T-helper 1 cell treated with Interleukin-12 subunit alpha and Interleukin-12 subunit beta and Interleukin-4 antibody, amounts not matched to agents 30 μg/mL and 1 μg/mL, for 36 hours (primary cell): Measurements from ENCODE around the gene MAGI2.
"Not testable (repeated sequence)": the region's sequence is repeated elsewhere in the genome, so short reads cannot be mapped to it uniquely, and the experiment has no call there.

Experiments
- H3K27ac Mint-ChIP-seq: one replicate; pipeline ENCODE4 v1.8.0; 2021; ENCODE audit warnings: mild to moderate bottlenecking, mixed read lengths
- H3K27me3 Mint-ChIP-seq: one replicate; pipeline ENCODE4 v1.8.0; 2021; ENCODE audit warnings: low read depth, mixed read lengths
- H3K36me3 Mint-ChIP-seq: one replicate; pipeline ENCODE4 v1.8.0; 2021; ENCODE audit warnings: low read depth, mixed read lengths
- H3K4me1 Mint-ChIP-seq: one replicate; pipeline ENCODE4 v1.8.0; 2021; ENCODE audit warnings: low read depth, mixed read lengths
- H3K4me3 Mint-ChIP-seq: one replicate; pipeline ENCODE4 v1.8.0; 2021; ENCODE audit warnings: mild to moderate bottlenecking, moderate library complexity, mixed read lengths
- H3K9me3 Mint-ChIP-seq: one replicate; pipeline ENCODE4 v1.8.0; 2021; ENCODE audit warnings: mixed read lengths

The MAGI2 gene

DNA sequence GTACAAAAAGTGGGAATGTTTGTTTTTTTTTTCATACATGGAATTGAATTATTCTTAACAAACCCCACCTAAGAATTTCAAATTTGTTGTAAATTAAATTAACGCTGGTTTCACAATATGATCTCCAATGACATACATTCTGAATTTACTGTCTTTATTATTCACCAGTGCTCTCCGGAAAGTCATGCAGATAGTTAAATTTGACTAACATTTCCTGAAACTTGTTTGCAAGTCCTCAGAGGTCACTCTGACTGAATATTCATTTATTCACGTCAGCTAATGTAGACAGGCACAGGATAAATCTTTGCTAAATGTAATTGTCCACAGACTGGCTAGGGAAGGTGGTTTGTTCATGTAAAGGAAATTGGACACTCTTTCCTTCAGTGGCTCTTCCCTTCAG lies 924.5 kb downstream of the MAGI2 start:
- Mint-ChIP-seq H3K4me3 (no peak overlapping the region), H3K36me3 (no peaks in the 10 kb centered on the region), H3K27ac (no peak overlapping the region), H3K4me1 (no peaks in the 10 kb centered on the region), H3K9me3 (no peaks in the 10 kb centered on the region), H3K27me3 (no peaks in the 10 kb centered on the region)

DNA sequence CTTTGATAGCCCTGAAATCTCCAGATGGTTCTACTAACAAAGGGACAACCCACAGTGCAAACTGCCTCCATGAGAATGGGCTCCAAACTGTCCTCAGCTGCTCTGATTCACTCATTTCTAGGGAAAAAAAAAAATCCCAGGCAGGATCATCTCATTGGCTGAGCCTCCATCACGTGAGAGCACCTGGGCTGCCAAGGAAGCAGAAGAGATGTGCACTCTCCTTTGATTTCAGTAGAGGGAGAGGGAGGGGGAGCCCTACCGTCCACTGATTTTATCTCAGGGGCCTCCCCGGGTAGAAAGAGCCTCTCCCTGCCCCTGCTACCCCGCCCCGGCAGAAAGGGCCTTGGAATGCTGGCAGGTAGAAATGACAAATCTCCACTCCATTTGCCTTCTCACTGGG lies 929.5 kb downstream of the MAGI2 start:
- no peak overlapping the region for H3K4me3 Mint-ChIP-seq
- no peaks in the 10 kb centered on the region for H3K4me1 Mint-ChIP-seq
- H3K27ac Mint-ChIP-seq: no peak overlapping the region
- H3K9me3 Mint-ChIP-seq: no peaks in the 10 kb centered on the region
- H3K36me3 Mint-ChIP-seq: no peaks in the 10 kb centered on the region
- H3K27me3 Mint-ChIP-seq: no peaks in the 10 kb centered on the region

DNA sequence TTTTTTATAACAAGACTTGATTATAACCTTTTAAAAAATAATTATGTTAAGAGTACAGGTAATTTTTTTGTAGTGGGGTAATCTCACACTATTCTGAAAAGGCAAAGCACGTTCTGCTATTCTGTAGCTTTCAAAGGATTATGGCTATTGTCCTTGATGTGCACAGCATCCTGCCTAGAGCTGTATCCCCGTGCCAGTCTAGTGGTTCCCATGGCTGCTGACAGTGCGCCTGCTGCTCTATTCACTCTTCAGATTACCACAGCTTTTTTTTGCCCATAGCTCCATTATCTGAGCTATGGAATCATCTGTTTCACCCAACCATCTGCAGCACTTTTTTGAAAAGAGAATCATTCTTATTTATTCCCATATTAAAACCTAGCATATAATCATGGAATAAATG lies 931.5 kb downstream of the MAGI2 start:
- H3K27ac Mint-ChIP-seq: no peak overlapping the region
- H3K27me3 Mint-ChIP-seq: no peaks in the 10 kb centered on the region
- no peaks in the 10 kb centered on the region for H3K4me1 Mint-ChIP-seq
- H3K4me3 Mint-ChIP-seq: no peak overlapping the region
- H3K36me3 Mint-ChIP-seq: no peaks in the 10 kb centered on the region
- H3K9me3 Mint-ChIP-seq: no peaks in the 10 kb centered on the region

DNA sequence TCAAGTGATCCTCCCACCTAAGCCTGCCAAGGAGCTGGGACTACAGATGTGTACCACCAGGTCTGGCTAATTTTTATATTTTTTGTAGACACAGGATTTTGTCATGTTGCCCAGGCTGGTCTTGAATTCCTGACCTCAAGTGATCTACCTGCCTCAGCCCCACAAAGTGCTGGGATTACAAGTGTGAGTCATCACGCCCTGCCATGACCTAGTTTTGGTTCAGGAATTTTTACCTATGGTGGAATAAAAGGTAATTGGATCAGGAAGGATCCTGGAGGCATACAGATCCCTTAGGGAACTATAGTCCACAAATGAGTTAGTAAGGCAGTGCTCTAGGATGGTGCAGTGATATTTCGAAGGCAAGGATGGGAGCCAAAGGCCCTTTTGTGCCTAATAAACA lies 937.0 kb downstream of the MAGI2 start:
- no peaks in the 10 kb centered on the region for H3K9me3 Mint-ChIP-seq
- H3K27ac Mint-ChIP-seq: no peak overlapping the region

DNA sequence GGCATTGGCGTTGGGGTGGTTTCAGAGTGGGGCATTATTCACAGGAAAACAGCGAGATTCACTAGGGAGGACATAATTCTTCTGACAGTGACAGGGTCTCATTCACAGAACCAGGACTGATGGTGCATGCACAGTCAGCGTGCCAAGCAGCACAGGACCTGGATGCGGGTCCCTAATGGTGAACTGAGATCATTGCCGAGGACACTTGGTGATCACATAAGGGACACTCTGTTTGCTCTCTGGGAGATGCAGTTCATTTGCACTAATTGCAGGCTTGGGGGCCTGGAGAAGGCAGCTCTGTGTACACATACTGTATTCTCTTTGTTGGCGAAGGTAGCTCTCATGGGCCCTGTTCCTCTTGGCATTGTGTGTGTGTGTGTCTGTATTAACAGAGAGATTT lies 938.8 kb downstream of the MAGI2 start:
- H3K4me1 Mint-ChIP-seq: no peaks in the 10 kb centered on the region
- no peaks in the 10 kb centered on the region for H3K36me3 Mint-ChIP-seq
- H3K9me3 Mint-ChIP-seq: no peaks in the 10 kb centered on the region
- no peaks in the 10 kb centered on the region for H3K27me3 Mint-ChIP-seq
- H3K27ac Mint-ChIP-seq: no peak overlapping the region
- H3K4me3 Mint-ChIP-seq: no peak overlapping the region

More for the DNA sequence above, 937.0 kb downstream of the MAGI2 start:
- Mint-ChIP-seq H3K4me3 (no peak overlapping the region), H3K27me3 (no peaks in the 10 kb centered on the region), H3K4me1 (no peaks in the 10 kb centered on the region), H3K36me3 (no peaks in the 10 kb centered on the region)

DNA sequence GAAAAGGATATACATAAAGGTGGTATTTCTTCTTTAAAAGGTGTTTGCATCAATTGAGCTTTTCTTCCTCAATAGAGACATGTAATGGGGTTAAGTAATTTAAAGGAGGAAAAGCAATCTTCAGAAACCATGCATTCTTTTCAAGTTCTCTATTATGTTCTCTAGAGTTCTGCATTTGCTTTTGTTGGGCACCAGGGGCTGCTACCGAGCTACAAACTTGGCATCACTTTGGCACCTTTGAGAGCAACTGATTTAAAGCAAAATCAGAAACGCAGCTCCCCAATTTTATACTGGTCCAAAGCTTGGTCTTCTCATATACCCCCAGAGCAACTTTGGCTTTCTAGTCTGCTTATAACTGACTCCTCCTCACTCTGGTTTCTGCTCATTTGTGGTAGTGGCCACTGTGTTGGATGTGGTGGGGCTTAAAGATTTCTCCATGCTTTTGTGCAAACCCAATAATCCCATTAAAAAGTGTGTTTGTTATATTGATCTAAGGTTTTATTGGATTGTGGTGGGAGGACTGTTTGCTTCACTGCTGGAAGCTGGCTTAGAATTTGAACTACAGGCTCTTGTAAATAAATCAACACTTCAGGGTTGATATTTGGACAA lies 942.8 kb downstream of the MAGI2 start:
- H3K36me3 Mint-ChIP-seq: no peaks in the 10 kb centered on the region
- no peak overlapping the region for H3K27ac Mint-ChIP-seq
- no peaks in the 10 kb centered on the region for H3K27me3 Mint-ChIP-seq
- H3K4me3 Mint-ChIP-seq: no peak overlapping the region
- no peaks in the 10 kb centered on the region for H3K4me1 Mint-ChIP-seq
- no peaks in the 10 kb centered on the region for H3K9me3 Mint-ChIP-seq

DNA sequence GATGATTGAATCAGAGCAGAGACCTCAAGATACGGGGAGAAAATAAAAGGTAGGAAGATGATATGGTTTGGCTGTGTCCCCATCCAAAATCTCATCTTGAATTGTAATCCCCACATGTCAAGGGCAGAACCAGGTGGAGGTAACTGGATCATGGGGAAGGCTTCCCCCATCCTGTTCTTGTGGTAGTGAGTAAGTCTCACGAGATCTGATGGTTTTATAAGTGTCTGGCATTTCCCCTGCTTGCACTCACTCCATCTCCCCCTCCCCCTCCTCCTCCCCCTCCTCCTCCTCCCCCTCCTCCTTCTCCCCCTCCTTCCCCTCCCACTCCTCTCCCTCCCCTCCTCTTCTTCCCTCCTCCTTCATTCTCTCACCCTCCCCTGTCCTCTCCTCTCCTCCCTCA lies 950.2 kb downstream of the MAGI2 start:
- H3K4me1 Mint-ChIP-seq, H3K27ac Mint-ChIP-seq, H3K36me3 Mint-ChIP-seq, H3K27me3 Mint-ChIP-seq, H3K9me3 Mint-ChIP-seq, H3K4me3 Mint-ChIP-seq: not testable (repeated sequence)

DNA sequence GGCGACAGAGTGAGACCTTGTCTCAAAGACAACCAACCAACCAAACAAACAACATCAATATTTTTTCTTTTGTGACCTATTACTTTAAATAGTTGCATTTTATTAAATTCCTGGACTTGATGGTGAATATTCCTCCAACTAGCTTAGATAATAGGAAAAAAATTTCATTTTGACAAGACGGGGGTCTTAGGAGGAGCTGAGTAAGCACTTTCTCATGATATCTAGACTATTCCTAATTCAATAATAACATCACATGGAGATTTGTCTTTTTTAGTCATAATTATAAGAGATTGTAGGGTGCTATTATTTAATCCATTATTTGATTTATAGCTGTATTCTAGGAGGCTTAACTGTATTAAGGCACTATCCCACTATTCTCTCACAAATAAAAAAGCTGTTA lies 952.4 kb downstream of the MAGI2 start:
- Mint-ChIP-seq H3K4me3 (no peak overlapping the region), H3K27ac (no peak overlapping the region), H3K27me3 (no peaks in the 10 kb centered on the region), H3K9me3 (no peaks in the 10 kb centered on the region), H3K36me3 (no peaks in the 10 kb centered on the region), H3K4me1 (no peaks in the 10 kb centered on the region)

DNA sequence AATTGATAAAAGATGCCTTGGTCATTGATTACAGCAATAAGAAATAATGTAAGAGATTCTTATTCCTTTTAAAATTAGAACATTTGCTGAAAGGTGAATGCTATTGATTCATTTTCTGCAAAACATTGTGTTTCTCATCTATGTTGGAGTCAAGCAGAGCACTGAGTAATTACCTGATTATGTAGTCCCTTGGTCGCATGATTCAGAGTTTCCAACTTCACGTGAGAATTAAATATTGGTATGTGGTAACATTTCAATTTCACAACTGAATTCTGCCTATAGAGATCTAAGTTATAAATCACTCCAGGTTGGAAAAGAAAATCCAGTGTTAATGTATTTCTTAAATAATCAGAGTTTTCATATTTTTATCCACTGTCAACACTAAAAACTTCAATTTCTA lies 953.5 kb downstream of the MAGI2 start:
- H3K4me3 Mint-ChIP-seq: no peak overlapping the region
- no peaks in the 10 kb centered on the region for H3K4me1 Mint-ChIP-seq
- no peaks in the 10 kb centered on the region for H3K27me3 Mint-ChIP-seq
- H3K27ac Mint-ChIP-seq: no peak overlapping the region
- no peaks in the 10 kb centered on the region for H3K9me3 Mint-ChIP-seq
- H3K36me3 Mint-ChIP-seq: no peaks in the 10 kb centered on the region

DNA sequence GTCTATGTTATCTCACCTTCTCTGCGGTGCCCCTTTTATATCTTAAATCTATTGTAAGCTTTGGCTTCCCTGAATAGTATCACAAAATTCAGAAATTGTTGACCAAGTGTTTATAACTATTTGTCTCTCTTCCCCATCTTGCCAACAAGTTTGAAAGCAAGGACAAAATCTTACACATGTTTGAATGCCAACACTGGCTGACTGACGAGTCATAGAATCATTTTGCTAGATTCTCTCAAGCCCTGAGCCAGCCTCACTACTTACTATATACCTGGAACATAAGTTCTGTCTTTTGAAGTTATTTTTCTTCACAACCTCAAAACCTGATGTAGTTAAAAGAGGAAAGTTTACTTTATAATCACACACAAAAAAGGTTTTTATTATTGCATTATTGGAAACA lies 954.2 kb downstream of the MAGI2 start:
- H3K9me3 Mint-ChIP-seq: no peaks in the 10 kb centered on the region
- no peak overlapping the region for H3K27ac Mint-ChIP-seq
- H3K4me3 Mint-ChIP-seq: no peak overlapping the region
- H3K36me3 Mint-ChIP-seq: no peaks in the 10 kb centered on the region
- no peaks in the 10 kb centered on the region for H3K4me1 Mint-ChIP-seq
- H3K27me3 Mint-ChIP-seq: no peaks in the 10 kb centered on the region

DNA sequence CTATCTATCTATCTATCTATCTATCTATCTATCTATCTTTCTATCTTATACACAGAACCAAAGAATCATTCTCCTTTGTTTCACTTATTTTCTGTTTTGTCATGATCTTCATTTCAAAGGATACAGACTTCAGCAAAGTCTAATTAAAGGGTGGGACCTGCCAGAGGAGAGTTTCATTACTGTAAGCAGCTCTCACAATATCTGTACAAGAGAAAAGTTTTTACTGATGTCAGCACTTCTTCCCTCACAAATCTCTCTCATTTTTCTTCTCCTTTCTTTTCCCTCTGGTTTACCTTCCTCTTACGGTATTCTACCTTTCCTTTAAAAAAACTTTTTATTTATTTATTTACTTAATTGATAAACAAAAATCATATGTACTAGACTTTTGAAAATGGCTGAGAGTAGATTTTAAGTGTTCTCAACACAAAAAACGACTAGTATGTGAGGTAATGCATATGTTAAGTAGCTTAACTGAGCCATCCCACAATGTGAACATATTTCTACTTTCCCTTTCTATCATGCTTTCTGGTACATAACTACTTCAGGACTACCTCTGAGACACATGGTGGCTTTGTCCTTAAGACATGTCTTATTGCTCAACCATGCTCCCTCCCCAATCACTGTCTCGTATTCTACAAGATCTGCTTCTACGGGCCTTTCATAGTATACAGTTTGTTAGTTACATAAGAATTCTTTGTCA lies 955.6 kb downstream of the MAGI2 start:
- H3K36me3 Mint-ChIP-seq: no peaks in the 10 kb centered on the region
- H3K27me3 Mint-ChIP-seq: no peaks in the 10 kb centered on the region
- no peaks in the 10 kb centered on the region for H3K9me3 Mint-ChIP-seq
- H3K27ac Mint-ChIP-seq: no peak overlapping the region
- H3K4me1 Mint-ChIP-seq: no peaks in the 10 kb centered on the region
- no peak overlapping the region for H3K4me3 Mint-ChIP-seq

DNA sequence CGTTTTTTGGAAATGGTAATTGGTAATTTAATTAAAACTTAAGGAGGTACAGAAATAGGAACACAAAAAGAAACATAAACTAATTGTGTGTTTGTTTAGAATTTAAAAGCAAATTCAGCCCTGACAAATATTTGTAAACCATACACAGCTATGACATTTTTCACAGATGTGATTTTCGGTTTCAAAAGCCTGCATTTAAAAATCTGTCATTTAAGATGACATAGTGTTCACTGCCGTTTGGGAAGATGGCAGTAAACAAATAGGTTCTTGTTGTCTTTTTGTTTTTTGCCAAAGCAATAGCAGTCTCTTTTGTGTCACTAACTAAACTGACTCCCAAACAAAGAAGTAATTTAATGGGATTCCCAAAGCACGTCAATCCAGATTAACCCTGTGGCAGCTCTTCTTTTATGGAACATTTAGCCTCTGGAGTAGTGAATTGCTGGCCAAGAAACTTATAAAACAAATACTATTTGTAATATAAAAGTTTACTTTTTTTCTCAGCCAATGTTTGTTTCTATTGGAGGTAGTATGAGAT lies 957.3 kb downstream of the MAGI2 start:
- Mint-ChIP-seq H3K36me3 (no peaks in the 10 kb centered on the region), H3K4me3 (no peak overlapping the region), H3K27me3 (no peaks in the 10 kb centered on the region), H3K9me3 (no peaks in the 10 kb centered on the region), H3K4me1 (no peaks in the 10 kb centered on the region), H3K27ac (no peak overlapping the region)

DNA sequence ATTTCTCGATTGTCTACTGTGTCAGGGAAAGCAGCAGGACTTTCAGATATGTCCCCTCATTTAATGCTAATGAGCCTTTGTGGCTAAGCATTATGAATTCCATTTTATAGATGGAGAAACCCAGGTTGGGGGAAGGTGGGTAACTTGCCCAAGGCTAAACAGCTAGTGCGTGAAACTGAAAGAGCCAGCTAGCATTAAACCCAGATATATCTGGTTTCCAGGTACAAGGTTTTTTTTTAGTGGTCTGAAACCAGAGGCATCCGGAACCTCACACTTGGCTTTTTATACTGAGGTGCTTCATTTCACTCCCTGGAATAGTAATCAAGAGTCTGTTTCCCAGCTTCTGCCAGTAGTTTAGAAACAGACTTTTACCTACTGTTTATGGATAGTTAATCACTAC lies 960.1 kb downstream of the MAGI2 start:
- H3K4me3 Mint-ChIP-seq: no peak overlapping the region

DNA sequence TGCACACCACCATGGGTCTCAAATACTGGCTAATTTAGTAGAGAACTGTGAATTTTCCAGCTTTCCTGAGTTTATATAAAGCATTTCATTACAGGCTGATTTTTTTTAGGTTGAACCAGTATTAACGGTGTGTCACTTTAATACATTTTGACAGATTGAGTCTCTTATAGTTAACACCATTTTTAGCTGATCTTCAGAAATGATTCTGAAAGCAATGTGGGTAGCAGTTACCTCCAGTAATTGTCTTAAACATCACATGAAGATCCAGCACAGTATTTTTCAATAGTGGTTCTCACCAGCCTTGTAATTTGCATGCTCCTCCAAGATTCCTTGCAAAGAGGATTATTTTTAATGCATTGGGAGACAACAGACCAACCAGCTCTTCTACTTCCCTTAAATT lies 961.3 kb downstream of the MAGI2 start:
- Mint-ChIP-seq H3K27me3 (no peaks in the 10 kb centered on the region), H3K9me3 (no peaks in the 10 kb centered on the region), H3K4me3 (no peak overlapping the region), H3K27ac (no peak overlapping the region), H3K36me3 (no peaks in the 10 kb centered on the region), H3K4me1 (no peaks in the 10 kb centered on the region)

More for the DNA sequence above, 960.1 kb downstream of the MAGI2 start:
- no peaks in the 10 kb centered on the region for H3K4me1 Mint-ChIP-seq
- no peaks in the 10 kb centered on the region for H3K9me3 Mint-ChIP-seq
- no peak overlapping the region for H3K27ac Mint-ChIP-seq
- H3K27me3 Mint-ChIP-seq: no peaks in the 10 kb centered on the region
- no peaks in the 10 kb centered on the region for H3K36me3 Mint-ChIP-seq

DNA sequence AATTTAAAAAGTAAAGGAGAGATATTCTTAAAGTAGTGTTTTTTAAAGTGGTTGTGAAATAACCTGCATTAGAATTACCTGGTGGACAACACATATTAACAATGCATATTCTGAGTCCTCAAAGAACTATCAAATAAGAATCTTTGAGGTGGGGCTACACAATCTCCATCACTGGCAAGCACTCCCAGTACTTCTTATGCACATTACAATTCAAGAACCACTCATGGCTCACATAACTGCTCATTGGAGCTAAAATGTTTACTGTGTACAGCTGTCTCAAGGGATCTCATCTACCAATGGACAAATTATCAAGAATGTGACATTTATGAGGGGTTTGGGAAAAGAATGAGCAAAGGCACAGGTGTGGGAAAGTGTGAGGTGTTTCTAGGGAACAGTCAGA lies 962.9 kb downstream of the MAGI2 start:
- no peaks in the 10 kb centered on the region for H3K27me3 Mint-ChIP-seq
- H3K27ac Mint-ChIP-seq: no peak overlapping the region
- no peaks in the 10 kb centered on the region for H3K36me3 Mint-ChIP-seq
- no peak overlapping the region for H3K4me3 Mint-ChIP-seq
- H3K9me3 Mint-ChIP-seq: no peaks in the 10 kb centered on the region
- H3K4me1 Mint-ChIP-seq: no peaks in the 10 kb centered on the region
